ENCODE results near the gene ENTR1.

Gene ENTR1

GRCh38 chr9:136377341-136378169 is 32.9 kb downstream of the ENTR1 start:
- DNase-seq (ENCODE audit: low read depth) = no peak

GRCh38 chr9:136376457-136376856 is 34.0 kb downstream of the ENTR1 start:
- DNase-seq (ENCODE audit: low read depth) = no peak

GRCh38 chr9:136375096-136375495 is 35.3 kb downstream of the ENTR1 start:
- no peak for DNase-seq (ENCODE audit: low read depth)

- DNase-seq (ENCODE audit: low read depth) = no peak
Measured at GRCh38 chr9:136374183-136374575, 36.2 kb downstream of the ENTR1 start.

- DNase-seq (ENCODE audit: low read depth) = no peak
Measured at GRCh38 chr9:136373300-136374182, 36.9 kb downstream of the ENTR1 start, which contains the start of gene CARD9. Gene CARD9, minus strand, starts transcription at chr9:136373669. Its CDS starts 1,591 bp downstream, at chr9:136372078.

GRCh38 chr9:136372561-136373299 is 37.7 kb downstream of the ENTR1 start:
- DNase-seq (ENCODE audit: low read depth) = no peak

- no peak for DNase-seq (ENCODE audit: low read depth)
Measured at GRCh38 chr9:136372006-136372405, 38.4 kb downstream of the ENTR1 start.

GRCh38 chr9:136371533-136371880 is 38.9 kb downstream of the ENTR1 start:
- DNase-seq (ENCODE audit: low read depth) = no peak

GRCh38 chr9:136370687-136371532 is 39.5 kb downstream of the ENTR1 start:
- no peak for DNase-seq (ENCODE audit: low read depth)

GRCh38 chr9:136370037-136370436 is 40.4 kb downstream of the ENTR1 start:
- no peak for DNase-seq (ENCODE audit: low read depth)

GRCh38 chr9:136368190-136368589 is 42.2 kb downstream of the ENTR1 start:
- DNase-seq (ENCODE audit: low read depth) = no peak

GRCh38 chr9:136367296-136368145 is 42.9 kb downstream of the ENTR1 start:
- DNase-seq (ENCODE audit: low read depth) = no peak

- no peak for DNase-seq (ENCODE audit: low read depth)
Measured at GRCh38 chr9:136366826-136367225, 43.6 kb downstream of the ENTR1 start.

GRCh38 chr9:136365775-136366222 is 44.6 kb downstream of the ENTR1 start:
- DNase-seq (ENCODE audit: low read depth) = no peak

- no peak for DNase-seq (ENCODE audit: low read depth)
Measured at GRCh38 chr9:136364942-136365774, 45.3 kb downstream of the ENTR1 start.

- DNase-seq (ENCODE audit: low read depth) = no peak
Measured at GRCh38 chr9:136363949-136364748, 46.3 kb downstream of the ENTR1 start.

- DNase-seq (ENCODE audit: low read depth) = peak; percentile 93
Measured at GRCh38 chr9:136363106-136363948, 47.1 kb downstream of the ENTR1 start, which contains the start of gene DNLZ. Gene DNLZ, minus strand, starts transcription at chr9:136363744. Its CDS starts 30 bp downstream, at chr9:136363714.

GRCh38 chr9:136362450-136362784 is 48.0 kb downstream of the ENTR1 start:
- DNase-seq (ENCODE audit: low read depth) = no peak
